Posterior cingulate gyrus (tissue), 11 donors: ENCODE results near the gene MFSD6.
A peak's percentile ranks its signal among the peaks of the same experiment; 100 is the strongest.
"Not testable (repeated sequence)": the region's sequence is repeated elsewhere in the genome, so short reads cannot be mapped to it uniquely, and the experiment has no call there.

Experiments used
- DNase-seq, 10 donors: peaks; one replicate each; pipeline versions ENCODE4 v3.0.0 to v3.0.0-alpha.2; 2020 to 2021; ENCODE audit warnings: mixed read lengths in 3 of 10
- intact Hi-C: fragments of 100-400 bp; cut with DNase I; formaldehyde crosslinking; loops from one replicate; pipeline ENCODE4 v1.15.1; 2023

MFSD6 gene

GRCh38 chr2:190458352-190459107 is 50.4 kb downstream of the MFSD6 start:
- intact Hi-C loops: no loop called here
- no peak for DNase-seq

- intact Hi-C loops: no loop called here
- DNase-seq: no peak
Observed at GRCh38 chr2:190459881-190460280, 51.7 kb downstream of the MFSD6 start.

- DNase-seq: no peak
- intact Hi-C loops: no loop called here
Observed at GRCh38 chr2:190460487-190460886, 52.3 kb downstream of the MFSD6 start.

GRCh38 chr2:190462181-190462580 is 54.0 kb downstream of the MFSD6 start:
- intact Hi-C loops: no loop called here
- DNase-seq: no peak

- DNase-seq: no peak
- intact Hi-C loops: no loop called here
Observed at GRCh38 chr2:190462611-190463010, 54.5 kb downstream of the MFSD6 start.

GRCh38 chr2:190465060-190465459 is 56.9 kb downstream of the MFSD6 start:
- intact Hi-C loops: no loop called here
- DNase-seq: no peak

- no peak for DNase-seq
- intact Hi-C loops: no loop called here
Observed at GRCh38 chr2:190466819-190467446, 58.8 kb downstream of the MFSD6 start.

- intact Hi-C loops: no loop called here
- no peak for DNase-seq
Observed at GRCh38 chr2:190467575-190468083, 59.5 kb downstream of the MFSD6 start.

- intact Hi-C loops: not testable (repeated sequence)
Observed at GRCh38 chr2:190468354-190468753, 60.2 kb downstream of the MFSD6 start.

GRCh38 chr2:190468814-190469569 is 60.8 kb downstream of the MFSD6 start:
- peak in 7 of 10 donors; percentile 21 to 86 (median 57) for DNase-seq
- intact Hi-C loops: no loop called here

More at GRCh38 chr2:190468354-190468753, 60.2 kb downstream of the MFSD6 start:
- not testable (repeated sequence) for DNase-seq

- intact Hi-C loops: no loop called here
- DNase-seq: no peak
Observed at GRCh38 chr2:190469771-190470170, 61.6 kb downstream of the MFSD6 start.

- DNase-seq: no peak
Observed at GRCh38 chr2:190470256-190470826, 62.2 kb downstream of the MFSD6 start.

GRCh38 chr2:190477661-190478454 is 69.7 kb downstream of the MFSD6 start:
- peak in 6 of 10 donors; percentile 19 to 87 (median 30) for DNase-seq
- intact Hi-C loops: no loop called here

More at GRCh38 chr2:190470256-190470826, 62.2 kb downstream of the MFSD6 start:
- intact Hi-C loops: no loop called here

- DNase-seq: no peak
- intact Hi-C loops: no loop called here
Observed at GRCh38 chr2:190478572-190479195, 70.5 kb downstream of the MFSD6 start.

GRCh38 chr2:190481339-190481738 is 73.2 kb downstream of the MFSD6 start:
- intact Hi-C loops: loop anchor here (5.0 kb wide), 1 partner anchor 74 kb away; the partner anchor contains the start of gene MFSD6
- peak in 1 of 10 donors; percentile 40 for DNase-seq

GRCh38 chr2:190482451-190482850 is 74.3 kb downstream of the MFSD6 start:
- intact Hi-C loops: loop anchor here (5.0 kb wide), 1 partner anchor 75 kb away; the partner anchor contains the start of gene MFSD6
- no peak for DNase-seq

- DNase-seq: no peak
- intact Hi-C loops: no loop called here
Observed at GRCh38 chr2:190486037-190486623, 78.0 kb downstream of the MFSD6 start.

GRCh38 chr2:190488516-190489233 is 80.5 kb downstream of the MFSD6 start:
- intact Hi-C loops: no loop called here
- DNase-seq: no peak
